Cardiac muscle cell (in vitro differentiated cells and primary cell): Measurements from ENCODE around the gene CDH5. TPM values are rescaled to one million over a fixed set of nuclear protein-coding genes. Genes with fewer than 3 reads are reported as not detected.
A peak's percentile ranks its signal among the peaks of the same experiment; 100 is the strongest.

ENCODE experiments used
- DNase-seq, 2 donors: peaks; one replicate each; pipeline versions ENCODE4 v3.0.0 to v3.0.0-alpha.2; 2010 to 2017; ENCODE audit warnings: low read depth in 1 of 2, low spot score in 1 of 2
- H3K27ac ChIP-seq: fragments of 200-600 bp; sonication (generic); 2 replicates; pipeline ENCODE4 v1.5.1; 2016
- H3K27me3 ChIP-seq: fragments of 200-600 bp; sonication (generic); 2 replicates; pipeline ENCODE4 v1.6.0; 2016; ENCODE audit warnings: control low read depth
- H3K36me3 ChIP-seq: fragments of 200-600 bp; sonication (generic); 2 replicates; pipeline ENCODE4 v1.5.1; 2016; ENCODE audit warnings: control low read depth
- H3K4me1 ChIP-seq: fragments of 200-600 bp; sonication (generic); 2 replicates; pipeline ENCODE4 v1.8.1; 2017; ENCODE audit warnings: low read depth, mild to moderate bottlenecking, mixed run types
- H3K4me3 ChIP-seq: fragments of 200-600 bp; sonication (generic); 2 replicates; pipeline ENCODE4 v1.5.1; 2016; ENCODE audit warnings: mild to moderate bottlenecking
- H3K9me3 ChIP-seq: fragments of 200-600 bp; sonication (generic); 2 replicates; pipeline ENCODE4 v1.5.1; 2017; ENCODE audit warnings: low read depth, mild to moderate bottlenecking, control low read depth
- polyA plus RNA-seq: library from polyadenylated mRNA; unstranded; fragments of >200 nt; fragmentation: Nextera tagmentation; extraction: Ambion mirVana; gene quantifications from 2 replicates; pipeline ENCODE4 v1.2.1, GENCODE V29; 2016
- total RNA-seq: library from RNA; depleted of rRNA; stranded (reverse); fragments of >200 nt; gene quantifications from 2 replicates; pipeline ENCODE4 v1.2.3, GENCODE V29; 2016
- TF ChIP-seq, protein P1 (sequence below): IDR thresholded peaks from 2 replicates; pipeline ENCODE4 v1.5.1; 2012; ENCODE audit warnings: low read depth, mild to moderate bottlenecking, low read length

The CDH5 gene
- total and polyA plus RNA-seq, 2 experiments from 2014 or later = 1.1 to 4.1 TPM

DNA sequence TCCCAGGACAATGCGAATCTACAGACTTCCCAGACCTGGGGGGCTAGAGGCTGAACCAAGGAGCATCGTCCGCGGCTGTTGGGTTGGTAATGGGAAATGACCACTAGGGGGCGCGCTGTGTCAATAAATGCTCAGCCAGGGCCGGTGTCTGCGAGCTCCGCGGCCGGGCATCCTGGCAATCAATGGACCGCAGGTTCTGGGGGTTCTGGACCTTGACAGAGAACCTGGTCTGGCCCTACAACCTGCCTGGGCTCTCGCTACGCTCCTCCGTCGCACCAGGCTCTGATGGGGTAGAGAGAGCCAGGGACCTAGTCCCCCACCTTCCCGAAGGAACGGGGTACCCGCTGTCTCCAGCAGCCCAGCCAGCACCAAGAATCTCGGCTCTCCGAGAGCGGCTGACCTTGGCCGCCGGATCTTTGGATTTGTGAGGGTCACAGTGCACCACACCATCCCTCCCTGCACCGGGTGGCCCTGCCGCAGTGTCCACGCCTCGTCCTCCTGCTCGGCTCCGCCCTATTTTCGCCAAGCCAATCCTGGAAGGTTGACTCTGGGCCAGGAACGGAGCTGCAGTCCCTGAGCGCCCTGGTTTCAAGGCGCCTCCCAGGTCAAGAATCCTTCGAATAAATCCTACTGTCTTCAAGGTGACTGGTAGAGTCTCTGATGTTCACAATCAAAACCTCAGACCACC, 40.2 kb downstream of the CDH5 start:
- H3K4me3 ChIP-seq = peak overlapping the region; percentile 31
- no peaks in the 10 kb centered on the region for H3K36me3 ChIP-seq
- peaks cover 22% of the 10 kb centered on the region for H3K4me1 ChIP-seq
- peak; percentile 75 to 92 for DNase-seq
- H3K27ac ChIP-seq = peak overlapping the region; percentile 5
- no peaks in the 10 kb centered on the region for H3K9me3 ChIP-seq
- TF ChIP-seq, protein P1, sequence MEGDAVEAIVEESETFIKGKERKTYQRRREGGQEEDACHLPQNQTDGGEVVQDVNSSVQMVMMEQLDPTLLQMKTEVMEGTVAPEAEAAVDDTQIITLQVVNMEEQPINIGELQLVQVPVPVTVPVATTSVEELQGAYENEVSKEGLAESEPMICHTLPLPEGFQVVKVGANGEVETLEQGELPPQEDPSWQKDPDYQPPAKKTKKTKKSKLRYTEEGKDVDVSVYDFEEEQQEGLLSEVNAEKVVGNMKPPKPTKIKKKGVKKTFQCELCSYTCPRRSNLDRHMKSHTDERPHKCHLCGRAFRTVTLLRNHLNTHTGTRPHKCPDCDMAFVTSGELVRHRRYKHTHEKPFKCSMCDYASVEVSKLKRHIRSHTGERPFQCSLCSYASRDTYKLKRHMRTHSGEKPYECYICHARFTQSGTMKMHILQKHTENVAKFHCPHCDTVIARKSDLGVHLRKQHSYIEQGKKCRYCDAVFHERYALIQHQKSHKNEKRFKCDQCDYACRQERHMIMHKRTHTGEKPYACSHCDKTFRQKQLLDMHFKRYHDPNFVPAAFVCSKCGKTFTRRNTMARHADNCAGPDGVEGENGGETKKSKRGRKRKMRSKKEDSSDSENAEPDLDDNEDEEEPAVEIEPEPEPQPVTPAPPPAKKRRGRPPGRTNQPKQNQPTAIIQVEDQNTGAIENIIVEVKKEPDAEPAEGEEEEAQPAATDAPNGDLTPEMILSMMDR = peak; percentile 78
- H3K27me3 ChIP-seq = peaks cover 6% of the 10 kb centered on the region

DNA sequence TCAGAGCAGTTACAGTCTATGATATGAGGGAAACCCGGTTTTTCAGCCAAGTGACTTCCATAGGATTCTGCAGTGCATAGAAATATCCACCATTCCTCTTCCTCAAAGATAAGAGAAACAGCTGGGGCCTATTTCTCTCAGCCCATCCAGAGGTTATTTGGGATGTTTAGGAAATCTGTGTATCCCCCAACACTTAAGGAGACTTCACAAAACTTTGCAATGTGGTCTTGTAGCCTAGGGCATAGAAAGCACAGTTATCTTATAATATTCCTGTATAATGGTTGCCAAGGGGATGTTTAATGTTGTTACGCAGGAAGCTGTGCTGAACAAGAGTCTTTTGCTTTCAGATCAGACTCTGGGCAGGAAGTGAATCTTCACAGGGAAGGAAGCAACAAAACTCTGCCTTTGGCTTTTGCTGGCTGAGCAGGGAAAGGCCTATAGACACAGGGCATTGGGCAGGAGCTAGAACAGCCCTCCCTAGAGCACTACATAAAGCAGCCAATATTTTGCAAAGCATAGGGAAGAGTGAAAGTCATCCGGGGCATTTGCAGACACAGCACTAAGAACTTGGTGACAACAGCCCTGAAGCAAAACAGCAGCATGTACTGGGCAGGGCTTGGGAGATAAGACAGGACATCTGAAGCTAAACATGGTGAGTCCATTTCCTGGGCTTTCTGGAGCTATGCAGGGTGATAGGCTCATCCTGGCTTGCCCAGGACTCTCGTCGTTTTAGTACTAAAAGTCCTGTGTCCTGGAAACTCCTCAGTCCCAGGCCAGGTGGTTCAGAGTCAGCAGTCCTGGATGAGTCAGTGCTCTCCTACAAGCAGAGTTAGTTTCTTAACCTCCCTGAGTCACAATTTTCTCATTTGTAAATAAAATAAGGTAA, 41.9 kb downstream of the CDH5 start:
- no peak overlapping the region for H3K4me3 ChIP-seq
- H3K4me1 ChIP-seq = peaks cover 22% of the 10 kb centered on the region
- peak overlapping the region; percentile 87 for H3K27ac ChIP-seq
- no peaks in the 10 kb centered on the region for H3K36me3 ChIP-seq
- peak; percentile 85 to 90 for DNase-seq
- peaks cover 6% of the 10 kb centered on the region for H3K27me3 ChIP-seq
- no peaks in the 10 kb centered on the region for H3K9me3 ChIP-seq
- TF ChIP-seq, protein P1 = no peak

DNA sequence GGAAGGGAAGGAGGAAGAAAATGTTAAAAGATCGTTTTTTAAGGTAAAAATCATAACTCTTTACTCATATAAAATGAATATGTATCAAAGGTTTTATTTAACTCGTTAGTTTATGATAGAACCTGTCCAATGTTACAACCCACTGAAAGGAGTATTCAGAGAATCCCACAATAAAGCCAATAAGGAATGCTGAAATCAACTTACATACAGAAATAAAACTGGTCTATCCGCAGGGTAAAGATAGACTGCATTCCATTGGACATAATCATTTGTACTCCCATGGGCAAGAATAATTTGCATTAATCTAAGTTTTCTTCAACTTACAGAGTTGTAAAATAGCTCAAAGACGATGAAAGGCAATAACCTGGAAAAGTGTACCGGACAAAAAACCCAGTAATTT, 42.7 kb downstream of the CDH5 start:
- TF ChIP-seq, protein P1 = no peak
- Histone ChIP-seq H3K27ac (peak overlapping the region; percentile 87), H3K27me3 (peaks cover 6% of the 10 kb centered on the region), H3K9me3 (no peaks in the 10 kb centered on the region), H3K36me3 (no peaks in the 10 kb centered on the region), H3K4me1 (peaks cover 22% of the 10 kb centered on the region), H3K4me3 (no peak overlapping the region)
- peak in 1 of 2 donors; percentile 80 for DNase-seq

DNA sequence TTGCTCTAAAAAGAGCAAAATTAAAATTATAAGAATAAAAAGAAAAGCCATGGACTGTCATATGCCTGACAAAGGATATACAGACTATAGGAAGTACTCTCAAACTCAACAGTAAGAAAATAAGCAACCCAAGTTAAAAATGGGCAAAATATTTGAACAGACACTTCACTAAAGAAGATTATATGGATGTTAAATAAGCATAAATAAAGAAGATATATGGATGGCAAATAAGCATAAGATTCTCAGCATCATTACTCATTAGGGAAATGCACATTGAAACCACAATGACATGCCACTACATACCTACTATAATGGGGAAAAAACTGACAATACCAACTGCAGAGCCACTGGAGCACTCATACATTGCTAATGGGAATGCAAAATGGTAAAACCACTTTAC, 45.7 kb downstream of the CDH5 start:
- no peak for DNase-seq
- no peaks in the 10 kb centered on the region for H3K9me3 ChIP-seq
- no peak overlapping the region for H3K27ac ChIP-seq
- TF ChIP-seq, protein P1 = no peak
- H3K36me3 ChIP-seq = no peaks in the 10 kb centered on the region
- peaks cover 19% of the 10 kb centered on the region for H3K4me1 ChIP-seq
- no peaks in the 10 kb centered on the region for H3K27me3 ChIP-seq
- no peak overlapping the region for H3K4me3 ChIP-seq

DNA sequence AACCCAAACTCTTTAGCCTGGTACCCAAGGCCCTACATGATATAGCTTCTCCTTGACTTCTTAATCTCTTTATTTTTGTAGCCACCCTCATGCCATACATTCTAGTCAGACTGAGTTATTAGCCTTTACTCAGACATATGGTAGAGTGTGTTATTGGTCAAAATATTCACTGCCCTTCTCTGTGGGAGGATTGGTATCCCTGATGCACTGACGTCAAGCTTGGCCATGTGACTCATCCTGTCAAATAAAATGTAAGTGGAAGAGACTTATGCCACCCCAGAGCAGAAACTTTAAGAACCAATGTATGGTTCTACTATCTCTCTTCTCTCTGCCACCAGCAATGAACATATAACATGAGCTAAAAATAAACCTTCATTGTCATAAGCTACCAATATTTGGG, 48.4 kb downstream of the CDH5 start:
- H3K4me3 ChIP-seq = no peak overlapping the region
- DNase-seq = no peak
- H3K9me3 ChIP-seq = no peaks in the 10 kb centered on the region
- no peak overlapping the region for H3K27ac ChIP-seq
- no peaks in the 10 kb centered on the region for H3K36me3 ChIP-seq
- H3K27me3 ChIP-seq = no peaks in the 10 kb centered on the region
- H3K4me1 ChIP-seq = no peaks in the 10 kb centered on the region
- TF ChIP-seq, protein P1 = no peak
